Panc1 (cell line): ENCODE data around the gene SLC25A14. TPM values are rescaled to one million over a fixed set of nuclear protein-coding genes. Genes with fewer than 3 reads are reported as not detected.
"Not testable (repeated sequence)": the region's sequence is repeated elsewhere in the genome, so short reads cannot be mapped to it uniquely, and the experiment has no call there.

ENCODE experiments used
- ATAC-seq: fragments of 200-7000 bp; cut with Tn5 transposase; 2 replicates; pipeline ENCODE4 v1.9.1; 2020; ENCODE audit warnings: mild to moderate bottlenecking, moderate library complexity
- BruUV-seq: library from RNA; stranded (reverse); fragments of 400-500 nt; replicated peaks from 2 replicates; lab custom pipeline; 2021; lab: Mats Ljungman, UMichigan
- CTCF ChIA-PET: fragments of 300-600 bp; sonication (Branson Sonifier 250); formaldehyde crosslinking; loops from one replicate; lab custom pipeline; 2022; ENCODE audit warnings: antibody characterized with exemption; lab: Charles Lee
- POLR2A ChIA-PET: fragments of 300-600 bp; sonication (Branson Sonifier 250); formaldehyde crosslinking; loops from one replicate; lab custom pipeline; 2022; ENCODE audit warnings: antibody characterized with exemption; lab: Charles Lee
- DNase-seq: peaks from one replicate; pipeline ENCODE4 v3.0.0-alpha.2; 2010; ENCODE audit warnings: low read depth, low spot score
- H3K27ac ChIP-seq: 2 replicates; pipeline ENCODE4 v1.5.1; 2011; ENCODE audit warnings: mild to moderate bottlenecking, low read length, inconsistent platforms
- H3K27me3 ChIP-seq: fragments of 200-500 bp; sonication (Bioruptor generic); 2 replicates; pipeline ENCODE4 v1.6.0; 2014; ENCODE audit warnings: low read length, inconsistent platforms; ENCODE audit not compliant: control insufficient read depth, insufficient read depth
- H3K36me3 ChIP-seq: fragments of 200-500 bp; sonication (Bioruptor generic); 2 replicates; pipeline ENCODE4 v1.5.1; 2014; ENCODE audit warnings: inconsistent platforms, mild to moderate bottlenecking, low read length, moderate library complexity; ENCODE audit not compliant: control insufficient read depth, insufficient read depth
- H3K4me1 ChIP-seq: 2 replicates; pipeline ENCODE4 v1.5.1; 2011; ENCODE audit warnings: inconsistent platforms, mild to moderate bottlenecking, low read length, moderate library complexity; ENCODE audit not compliant: control insufficient read depth, insufficient read depth
- H3K4me3 ChIP-seq, 2 experiments: 2 replicates each; pipeline ENCODE4 v1.5.1; 2011 to 2012; ENCODE audit warnings: low read depth in 2 of 2, low read length in 2 of 2, mild to moderate bottlenecking in 2 of 2, inconsistent platforms in 1 of 2, moderate library complexity in 1 of 2
- H3K9me3 ChIP-seq: fragments of 200-500 bp; sonication (Bioruptor generic); 2 replicates; pipeline ENCODE4 v1.5.1; 2014; ENCODE audit warnings: low read depth, mild to moderate bottlenecking, inconsistent platforms, low read length, moderate library complexity; ENCODE audit not compliant: control insufficient read depth, insufficient read depth
- POLR2AphosphoS5 ChIP-seq: IDR thresholded peaks from 2 replicates; pipeline ENCODE4 v1.6.1; 2012; ENCODE audit warnings: mild to moderate bottlenecking, low read depth, low read length, moderate library complexity
- SIN3A ChIP-seq: IDR thresholded peaks from 2 replicates; pipeline ENCODE4 v1.6.1; 2012; ENCODE audit warnings: low read depth, mild to moderate bottlenecking, low read length, moderate library complexity, borderline replicate concordance; ENCODE audit not compliant: insufficient read depth
- TCF7L2 ChIP-seq: IDR thresholded peaks from 2 replicates; pipeline ENCODE4 v1.6.1; 2011; ENCODE audit warnings: mild to moderate bottlenecking, low read depth, low read length, inconsistent platforms
- in situ Hi-C: cut with HindIII; loops from 2 replicates; pipeline ENCODE4 v1.10.0; 2016; ENCODE audit warnings: low sequenced_read_pairs, low pct_unique_long_range_greater_than_20kb
- intact Hi-C: fragments of 100-400 bp; cut with micrococcal nuclease; formaldehyde crosslinking; loops from one replicate; pipeline ENCODE4 v1.10.0; 2022; ENCODE audit not compliant: unreplicated experiment
- total RNA-seq: library from RNA; stranded (reverse); gene quantifications from one replicate; pipeline ENCODE4 v1.2.1, GENCODE V29; 2021; ENCODE audit not compliant: unreplicated experiment
- TF ChIP-seq, protein P1 (sequence below), 2 experiments: IDR thresholded peaks; 2 replicates each; pipeline ENCODE4 v1.6.1; 2011 to 2012; ENCODE audit warnings: low read depth in 2 of 2, control low read depth in 1 of 2, low read length in 1 of 2, mild to moderate bottlenecking in 1 of 2, moderate library complexity in 1 of 2; ENCODE audit not compliant: insufficient read depth in 1 of 2
- TF ChIP-seq, protein P2 (sequence below): fragments of 450-650 bp; IDR thresholded peaks from 2 replicates; pipeline ENCODE4 v1.5.1; 2017; ENCODE audit warnings: mild to moderate bottlenecking

The SLC25A14 gene
- total RNA-seq, 1 experiment from 2014 or later = 25.0 TPM

DNA sequence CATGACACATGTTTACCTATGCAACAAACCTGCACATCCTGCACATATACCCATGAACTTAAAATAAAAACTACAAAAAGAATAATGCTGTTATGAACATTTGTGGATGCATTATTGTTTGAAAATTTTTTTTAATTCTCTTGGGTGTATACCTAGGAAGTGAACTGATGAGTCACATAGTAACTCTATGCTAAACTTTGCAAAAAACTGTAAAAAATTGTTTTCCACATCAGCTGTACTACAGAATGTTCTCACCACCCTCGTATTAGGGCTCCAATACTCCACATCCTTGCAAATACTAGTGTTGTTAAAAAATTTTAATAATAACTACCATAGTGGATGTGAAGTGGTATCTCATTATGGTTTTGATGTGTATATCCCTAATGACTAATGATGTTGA, 37.7 kb upstream of the SLC25A14 start:
- Histone ChIP-seq H3K4me1 (peaks cover under 1% of the 10 kb centered on the region), H3K9me3 (no peaks in the 10 kb centered on the region), H3K36me3 (no peaks in the 10 kb centered on the region), H3K27me3 (no peaks in the 10 kb centered on the region), H3K4me3 (no peak overlapping the region), H3K27ac (no peak overlapping the region)
- no peak for TF ChIP-seq TCF7L2
- TF ChIP-seq, protein P1, sequence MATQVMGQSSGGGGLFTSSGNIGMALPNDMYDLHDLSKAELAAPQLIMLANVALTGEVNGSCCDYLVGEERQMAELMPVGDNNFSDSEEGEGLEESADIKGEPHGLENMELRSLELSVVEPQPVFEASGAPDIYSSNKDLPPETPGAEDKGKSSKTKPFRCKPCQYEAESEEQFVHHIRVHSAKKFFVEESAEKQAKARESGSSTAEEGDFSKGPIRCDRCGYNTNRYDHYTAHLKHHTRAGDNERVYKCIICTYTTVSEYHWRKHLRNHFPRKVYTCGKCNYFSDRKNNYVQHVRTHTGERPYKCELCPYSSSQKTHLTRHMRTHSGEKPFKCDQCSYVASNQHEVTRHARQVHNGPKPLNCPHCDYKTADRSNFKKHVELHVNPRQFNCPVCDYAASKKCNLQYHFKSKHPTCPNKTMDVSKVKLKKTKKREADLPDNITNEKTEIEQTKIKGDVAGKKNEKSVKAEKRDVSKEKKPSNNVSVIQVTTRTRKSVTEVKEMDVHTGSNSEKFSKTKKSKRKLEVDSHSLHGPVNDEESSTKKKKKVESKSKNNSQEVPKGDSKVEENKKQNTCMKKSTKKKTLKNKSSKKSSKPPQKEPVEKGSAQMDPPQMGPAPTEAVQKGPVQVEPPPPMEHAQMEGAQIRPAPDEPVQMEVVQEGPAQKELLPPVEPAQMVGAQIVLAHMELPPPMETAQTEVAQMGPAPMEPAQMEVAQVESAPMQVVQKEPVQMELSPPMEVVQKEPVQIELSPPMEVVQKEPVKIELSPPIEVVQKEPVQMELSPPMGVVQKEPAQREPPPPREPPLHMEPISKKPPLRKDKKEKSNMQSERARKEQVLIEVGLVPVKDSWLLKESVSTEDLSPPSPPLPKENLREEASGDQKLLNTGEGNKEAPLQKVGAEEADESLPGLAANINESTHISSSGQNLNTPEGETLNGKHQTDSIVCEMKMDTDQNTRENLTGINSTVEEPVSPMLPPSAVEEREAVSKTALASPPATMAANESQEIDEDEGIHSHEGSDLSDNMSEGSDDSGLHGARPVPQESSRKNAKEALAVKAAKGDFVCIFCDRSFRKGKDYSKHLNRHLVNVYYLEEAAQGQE (IDR thresholded peaks at IDR 0.05; ENCODE audit: insufficient read depth in 1 of 2, low read depth in 2 of 2, low read length in 1 of 2) = no peak
- TF ChIP-seq, protein P2, sequence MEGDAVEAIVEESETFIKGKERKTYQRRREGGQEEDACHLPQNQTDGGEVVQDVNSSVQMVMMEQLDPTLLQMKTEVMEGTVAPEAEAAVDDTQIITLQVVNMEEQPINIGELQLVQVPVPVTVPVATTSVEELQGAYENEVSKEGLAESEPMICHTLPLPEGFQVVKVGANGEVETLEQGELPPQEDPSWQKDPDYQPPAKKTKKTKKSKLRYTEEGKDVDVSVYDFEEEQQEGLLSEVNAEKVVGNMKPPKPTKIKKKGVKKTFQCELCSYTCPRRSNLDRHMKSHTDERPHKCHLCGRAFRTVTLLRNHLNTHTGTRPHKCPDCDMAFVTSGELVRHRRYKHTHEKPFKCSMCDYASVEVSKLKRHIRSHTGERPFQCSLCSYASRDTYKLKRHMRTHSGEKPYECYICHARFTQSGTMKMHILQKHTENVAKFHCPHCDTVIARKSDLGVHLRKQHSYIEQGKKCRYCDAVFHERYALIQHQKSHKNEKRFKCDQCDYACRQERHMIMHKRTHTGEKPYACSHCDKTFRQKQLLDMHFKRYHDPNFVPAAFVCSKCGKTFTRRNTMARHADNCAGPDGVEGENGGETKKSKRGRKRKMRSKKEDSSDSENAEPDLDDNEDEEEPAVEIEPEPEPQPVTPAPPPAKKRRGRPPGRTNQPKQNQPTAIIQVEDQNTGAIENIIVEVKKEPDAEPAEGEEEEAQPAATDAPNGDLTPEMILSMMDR = no peak
- TF ChIP-seq POLR2AphosphoS5 = no peak
- TF ChIP-seq SIN3A = no peak
- ATAC-seq = no peak
- DNase-seq = no peak
- intact Hi-C loops = no loop called here
- in situ Hi-C loops = no loop called here
- ChIA-PET POLR2A (no interaction called here), CTCF (no interaction called here)
- BruUV-seq = no TSS peak

- Histone ChIP-seq H3K9me3 (no peaks in the 10 kb centered on the region), H3K36me3 (no peaks in the 10 kb centered on the region), H3K4me1 (no peaks in the 10 kb centered on the region), H3K4me3 (no peak overlapping the region), H3K27ac (no peak overlapping the region), H3K27me3 (no peaks in the 10 kb centered on the region)
- in situ Hi-C loops = no loop called here
- ChIA-PET CTCF (no interaction called here), POLR2A (no interaction called here)
- TF ChIP-seq POLR2AphosphoS5 (no peak), SIN3A (no peak)
- DNase-seq (no peak), ATAC-seq (0 out of 2 replicates have a peak, but pooled peaks have one; percentile 58)
- intact Hi-C loops = no loop called here
- no TSS peak for BruUV-seq
Measured at GRCh38 chrX:130304587-130305368, 34.9 kb upstream of the SLC25A14 start.

- H3K4me3 ChIP-seq, H3K4me1 ChIP-seq, DNase-seq, intact Hi-C loops, H3K9me3 ChIP-seq, POLR2A ChIA-PET, ATAC-seq, H3K36me3 ChIP-seq, in situ Hi-C loops, H3K27ac ChIP-seq, H3K27me3 ChIP-seq, BruUV-seq: not testable (repeated sequence)
- CTCF ChIA-PET = interaction anchor here (0.5 kb wide), 1 partner anchor 597 kb away, joined by 4 read pairs; no protein-coding TSS in a partner anchor
Measured at GRCh38 chrX:130319886-130320285, 19.8 kb upstream of the SLC25A14 start.
